ENCODE data around the gene ATP5F1C. TPM values are rescaled to one million over a fixed set of nuclear protein-coding genes. Genes with fewer than 3 reads are reported as not detected.

The ATP5F1C gene
- total and polyA plus RNA-seq, 4 donors: 133 to 262 (median 205) TPM

GRCh38 chr10:7857262-7857661 is 69.3 kb downstream of the ATP5F1C start:
- no peaks in the 10 kb centered on the region for H3K36me3 ChIP-seq (ENCODE audit: control insufficient read depth in 4 of 4, insufficient read depth in 3 of 4, low read depth in 1 of 4, low read length in 3 of 4)
- peaks cover 0 to 9% (median under 1%) of the 10 kb centered on the region in 4 donors for H3K9me3 ChIP-seq (ENCODE audit: control insufficient read depth in 4 of 4, low read length in 3 of 4)
- H3K27me3 ChIP-seq (ENCODE audit: control insufficient read depth in 4 of 4, insufficient read depth in 4 of 4, low read length in 3 of 4): no peaks in the 10 kb centered on the region
- H3K9ac ChIP-seq (ENCODE audit: low read depth in 1 of 2, low read length in 2 of 2): no peak overlapping the region
- peaks cover 7 to 27% (median 11%) of the 10 kb centered on the region in 4 donors for H3K4me1 ChIP-seq (ENCODE audit: control insufficient read depth in 4 of 4, insufficient read depth in 4 of 4, low read length in 3 of 4)
- 67% methylated on average over 4 of the region's 4 CpGs for WGBS
- TF ChIP-seq RXRA (IDR thresholded peaks at IDR 0.05): no peak
- no peak for TF ChIP-seq ATF3 (IDR thresholded peaks at IDR 0.05)
- TF ChIP-seq NR2F2 (IDR thresholded peaks at IDR 0.05): no peak
- no peak for TF ChIP-seq GABPA (IDR thresholded peaks at IDR 0.05 in 1 of 2, conservative IDR thresholded peaks at IDR 0.05 in 1 of 2)
- no peak for TF ChIP-seq ZBTB33 (IDR thresholded peaks at IDR 0.05)
- TF ChIP-seq FOXA2 (IDR thresholded peaks at IDR 0.05): no peak
- TF ChIP-seq REST (IDR thresholded peaks at IDR 0.05): no peak
- TF ChIP-seq RAD21 (IDR thresholded peaks at IDR 0.05): no peak
- no peak for TF ChIP-seq JUND (IDR thresholded peaks at IDR 0.05)
- TF ChIP-seq HNF4A (conservative IDR thresholded peaks at IDR 0.05): no peak
- no peak for TF ChIP-seq SP1 (IDR thresholded peaks at IDR 0.05)
- TF ChIP-seq TAF1 (conservative IDR thresholded peaks at IDR 0.05): no peak
- no peak for TF ChIP-seq EGR1 (IDR thresholded peaks at IDR 0.05; ENCODE audit: low read depth in 2 of 2)
- TF ChIP-seq FOXA1 (IDR thresholded peaks at IDR 0.05): no peak
- no peak for TF ChIP-seq MAX (IDR thresholded peaks at IDR 0.05)
- TF ChIP-seq HNF4G (IDR thresholded peaks at IDR 0.05): no peak
- no peak for TF ChIP-seq YY1 (IDR thresholded peaks at IDR 0.05)
- no peak for TF ChIP-seq CTCF (IDR thresholded peaks at IDR 0.05; ENCODE audit: low read depth, low read length, missing input control)
- no peak overlapping the region for H3K27ac ChIP-seq (ENCODE audit: low read depth in 1 of 2, low read length in 2 of 2)
- no peak for DNase-seq (ENCODE audit: low spot score)
- H3K4me3 ChIP-seq (ENCODE audit: low read depth in 1 of 3, low read length in 3 of 3): no peak overlapping the region

Other genes starting within 250 kb of the ATP5F1C start
- gene ITIH5, start 121.2 kb upstream of the ATP5F1C start, total RNA-seq: 1 to 10 TPM; 1.3 TPM
- under 1 TPM; 0.60 to 0.71 TPM for gene ITIH5, start 121.2 kb upstream of the ATP5F1C start, polyA plus RNA-seq
- gene ITIH2, start 84.9 kb upstream of the ATP5F1C start, total RNA-seq: 1,000 to 10,000 TPM in 1 of 2 donors, 100 to 1,000 TPM in 1; 598 to 1,345 TPM
- gene ITIH2, start 84.9 kb upstream of the ATP5F1C start, polyA plus RNA-seq: 100 to 1,000 TPM; 261 to 467 TPM
- gene KIN, start 184 bp upstream of the ATP5F1C start, total RNA-seq: 1 to 10 TPM; 2.5 to 3.8 TPM
- gene KIN, start 184 bp upstream of the ATP5F1C start, polyA plus RNA-seq: 1 to 10 TPM; 2.4 to 3.8 TPM
- 1 to 10 TPM; 1.9 TPM for gene TAF3, start 30.3 kb downstream of the ATP5F1C start, total RNA-seq
- gene TAF3, start 30.3 kb downstream of the ATP5F1C start, polyA plus RNA-seq: 1 to 10 TPM; 1.5 to 3.6 TPM

Measured in liver (tissue), 9 donors.